ENCODE results near the gene MRGPRX3.

MRGPRX3 gene

DNA sequence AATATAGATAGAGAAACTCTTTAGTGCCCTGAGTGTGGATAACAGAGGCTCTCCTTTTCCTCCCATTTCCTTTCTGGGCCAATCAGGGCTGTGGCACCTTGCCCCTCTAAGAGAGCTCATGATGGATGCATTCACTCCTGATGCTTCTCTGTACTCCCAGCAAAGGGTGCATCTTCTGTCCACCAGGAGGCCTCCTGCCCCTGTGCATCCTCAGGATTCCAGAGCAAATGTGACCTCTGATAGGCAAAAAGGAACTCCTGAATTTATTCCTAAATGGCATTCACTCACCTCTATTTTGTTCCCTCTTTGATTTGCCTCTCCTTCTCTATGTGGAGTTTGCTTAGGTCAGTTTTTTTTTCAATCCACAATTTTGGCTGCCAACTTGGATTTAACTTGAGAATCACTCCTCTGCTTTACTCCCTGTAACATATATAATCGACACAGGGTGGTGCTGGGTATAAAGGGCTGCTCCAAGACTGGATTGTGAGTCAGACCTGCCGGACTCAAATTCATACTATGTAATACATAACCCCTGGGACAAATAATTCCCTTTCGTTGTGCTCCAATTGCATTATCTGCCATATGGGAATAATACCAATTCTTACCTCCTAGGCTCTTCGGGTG lies 39.1 kb downstream of the MRGPRX3 start:
- no peak for DNase-seq

DNA sequence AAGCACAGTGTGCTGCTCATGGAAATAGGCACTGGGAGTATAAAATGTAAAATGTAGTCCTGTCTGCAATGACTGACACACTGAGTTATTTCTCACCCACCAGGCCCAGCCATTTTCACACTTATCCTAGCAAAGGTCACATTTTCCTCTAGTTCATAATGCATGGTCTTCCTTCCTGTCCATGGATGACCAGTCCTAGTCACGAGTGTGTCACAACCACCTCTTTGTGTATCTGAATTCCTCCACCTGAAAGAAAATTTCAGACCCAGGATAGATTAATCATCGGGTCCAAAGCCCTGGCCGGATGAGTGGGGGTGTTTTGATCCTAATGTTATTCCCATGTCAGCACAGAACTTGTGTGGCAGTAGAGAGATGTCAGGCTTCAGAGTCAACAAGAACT lies 40.3 kb downstream of the MRGPRX3 start, which contains the start of gene MRGPRX4:
Gene MRGPRX4 (plus strand): TSS at position 172 of the 400 bp plus-strand sequence. CDS start 420 bp downstream, outside the sequence.
- no peak for DNase-seq

DNA sequence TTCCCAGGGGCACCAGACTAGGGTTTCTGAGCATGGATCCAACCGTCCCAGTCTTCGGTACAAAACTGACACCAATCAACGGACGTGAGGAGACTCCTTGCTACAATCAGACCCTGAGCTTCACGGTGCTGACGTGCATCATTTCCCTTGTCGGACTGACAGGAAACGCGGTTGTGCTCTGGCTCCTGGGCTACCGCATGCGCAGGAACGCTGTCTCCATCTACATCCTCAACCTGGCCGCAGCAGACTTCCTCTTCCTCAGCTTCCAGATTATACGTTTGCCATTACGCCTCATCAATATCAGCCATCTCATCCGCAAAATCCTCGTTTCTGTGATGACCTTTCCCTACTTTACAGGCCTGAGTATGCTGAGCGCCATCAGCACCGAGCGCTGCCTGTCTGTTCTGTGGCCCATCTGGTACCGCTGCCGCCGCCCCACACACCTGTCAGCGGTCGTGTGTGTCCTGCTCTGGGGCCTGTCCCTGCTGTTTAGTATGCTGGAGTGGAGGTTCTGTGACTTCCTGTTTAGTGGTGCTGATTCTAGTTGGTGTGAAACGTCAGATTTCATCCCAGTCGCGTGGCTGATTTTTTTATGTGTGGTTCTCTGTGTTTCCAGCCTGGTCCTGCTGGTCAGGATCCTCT lies 41.0 kb downstream of the MRGPRX3 start:
- DNase-seq, result no peak

Data from NCI-H510A (cell line).